Neutrophil (primary cell): ENCODE measurements around the gene TCF4.

Experiments
- H3K27ac ChIP-seq: fragments of 200-600 bp; sonication (generic); 2 replicates; pipeline ENCODE4 v1.5.1; 2016; ENCODE audit warnings: mild to moderate bottlenecking, moderate library complexity
- H3K27me3 ChIP-seq: fragments of 200-600 bp; sonication (generic); 2 replicates; pipeline ENCODE4 v1.6.0; 2016; ENCODE audit warnings: mild to moderate bottlenecking
- H3K36me3 ChIP-seq: fragments of 200-600 bp; sonication (generic); 2 replicates; pipeline ENCODE4 v1.5.1; 2017
- H3K4me1 ChIP-seq, 2 experiments: fragments of 200-600 bp in 1 of 2; sonication (generic) in 1 of 2; 1 replicate in 1 of 2; 2 replicates in 1 of 2; pipeline versions ENCODE4 v1.5.1 to v1.6.1; 2013 to 2016; ENCODE audit warnings: low read depth in 1 of 2, low read length in 1 of 2, mild to moderate bottlenecking in 1 of 2, moderate library complexity in 1 of 2; ENCODE audit not compliant: control insufficient read depth in 1 of 2, insufficient read depth in 1 of 2
- H3K4me3 ChIP-seq, 2 experiments: fragments of 200-600 bp in 1 of 2; sonication (generic) in 1 of 2; 1 replicate in 1 of 2; 2 replicates in 1 of 2; pipeline ENCODE4 v1.5.1; 2013 to 2016; ENCODE audit warnings: low read depth in 1 of 2, low read length in 1 of 2, mild to moderate bottlenecking in 1 of 2, moderate library complexity in 1 of 2
- H3K9me3 ChIP-seq: fragments of 200-600 bp; sonication (generic); 2 replicates; pipeline ENCODE4 v1.5.1; 2016
- TF ChIP-seq, protein P1 (sequence below): fragments of 200-600 bp; sonication (generic); IDR thresholded peaks from 2 replicates; pipeline ENCODE4 v1.5.1; 2016; ENCODE audit warnings: antibody characterized with exemption

Gene TCF4

DNA sequence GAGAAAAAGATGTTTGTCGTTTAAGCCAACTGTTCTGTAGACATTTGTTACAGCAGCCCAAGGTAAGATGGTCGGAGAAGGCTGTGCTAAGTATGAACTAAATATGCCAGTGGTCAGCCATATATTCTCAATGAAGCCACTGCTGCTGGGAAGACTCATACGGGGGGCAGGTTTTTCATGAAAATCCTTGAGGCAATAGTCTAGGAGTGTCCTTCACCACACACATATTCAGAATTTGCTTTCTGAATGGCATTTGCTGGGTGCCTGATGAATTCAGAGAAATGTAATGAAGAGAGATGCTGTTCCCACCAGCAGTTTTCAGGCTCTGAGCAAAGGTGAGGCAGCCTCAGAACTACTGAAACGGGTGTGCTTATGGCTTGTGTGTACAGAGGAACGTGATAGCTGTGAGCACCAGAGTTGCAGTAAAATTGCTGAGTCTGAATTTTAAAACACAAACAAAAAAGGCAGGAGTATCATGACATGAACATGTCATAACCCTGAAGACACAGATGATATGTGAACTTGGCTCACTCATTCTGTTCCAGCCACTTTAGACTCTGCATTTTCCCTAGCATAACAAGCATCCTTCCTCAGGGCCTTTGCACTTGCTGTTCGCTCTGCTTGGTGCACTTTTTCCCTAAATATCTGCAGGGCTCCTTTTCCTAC, 21.3 kb upstream of the TCF4 start:
- H3K9me3 ChIP-seq = no peaks in the 10 kb centered on the region
- H3K4me1 ChIP-seq = peaks cover 0 to under 1% of the 10 kb centered on the region in 2 experiments
- H3K36me3 ChIP-seq = no peaks in the 10 kb centered on the region
- H3K27ac ChIP-seq = no peak overlapping the region
- no peaks in the 10 kb centered on the region for H3K27me3 ChIP-seq
- TF ChIP-seq, protein P1, sequence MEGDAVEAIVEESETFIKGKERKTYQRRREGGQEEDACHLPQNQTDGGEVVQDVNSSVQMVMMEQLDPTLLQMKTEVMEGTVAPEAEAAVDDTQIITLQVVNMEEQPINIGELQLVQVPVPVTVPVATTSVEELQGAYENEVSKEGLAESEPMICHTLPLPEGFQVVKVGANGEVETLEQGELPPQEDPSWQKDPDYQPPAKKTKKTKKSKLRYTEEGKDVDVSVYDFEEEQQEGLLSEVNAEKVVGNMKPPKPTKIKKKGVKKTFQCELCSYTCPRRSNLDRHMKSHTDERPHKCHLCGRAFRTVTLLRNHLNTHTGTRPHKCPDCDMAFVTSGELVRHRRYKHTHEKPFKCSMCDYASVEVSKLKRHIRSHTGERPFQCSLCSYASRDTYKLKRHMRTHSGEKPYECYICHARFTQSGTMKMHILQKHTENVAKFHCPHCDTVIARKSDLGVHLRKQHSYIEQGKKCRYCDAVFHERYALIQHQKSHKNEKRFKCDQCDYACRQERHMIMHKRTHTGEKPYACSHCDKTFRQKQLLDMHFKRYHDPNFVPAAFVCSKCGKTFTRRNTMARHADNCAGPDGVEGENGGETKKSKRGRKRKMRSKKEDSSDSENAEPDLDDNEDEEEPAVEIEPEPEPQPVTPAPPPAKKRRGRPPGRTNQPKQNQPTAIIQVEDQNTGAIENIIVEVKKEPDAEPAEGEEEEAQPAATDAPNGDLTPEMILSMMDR = no peak
- H3K4me3 ChIP-seq = no peak overlapping the region

- Histone ChIP-seq H3K4me3 (no peak overlapping the region), H3K9me3 (no peaks in the 10 kb centered on the region), H3K36me3 (no peaks in the 10 kb centered on the region), H3K27ac (no peak overlapping the region), H3K4me1 (peaks cover 6 to 8% of the 10 kb centered on the region in 2 experiments), H3K27me3 (no peaks in the 10 kb centered on the region)
- TF ChIP-seq, protein P1 = no peak
Observed at GRCh38 chr18:55608497-55608896, 20.5 kb upstream of the TCF4 start.

GRCh38 chr18:55607773-55608172, 19.8 kb upstream of the TCF4 start:
- H3K27ac ChIP-seq = no peak overlapping the region
- H3K9me3 ChIP-seq = no peaks in the 10 kb centered on the region
- H3K27me3 ChIP-seq = no peaks in the 10 kb centered on the region
- no peak overlapping the region for H3K4me3 ChIP-seq
- peaks cover 6 to 10% of the 10 kb centered on the region in 2 experiments for H3K4me1 ChIP-seq
- no peaks in the 10 kb centered on the region for H3K36me3 ChIP-seq
- TF ChIP-seq, protein P1 = no peak

DNA sequence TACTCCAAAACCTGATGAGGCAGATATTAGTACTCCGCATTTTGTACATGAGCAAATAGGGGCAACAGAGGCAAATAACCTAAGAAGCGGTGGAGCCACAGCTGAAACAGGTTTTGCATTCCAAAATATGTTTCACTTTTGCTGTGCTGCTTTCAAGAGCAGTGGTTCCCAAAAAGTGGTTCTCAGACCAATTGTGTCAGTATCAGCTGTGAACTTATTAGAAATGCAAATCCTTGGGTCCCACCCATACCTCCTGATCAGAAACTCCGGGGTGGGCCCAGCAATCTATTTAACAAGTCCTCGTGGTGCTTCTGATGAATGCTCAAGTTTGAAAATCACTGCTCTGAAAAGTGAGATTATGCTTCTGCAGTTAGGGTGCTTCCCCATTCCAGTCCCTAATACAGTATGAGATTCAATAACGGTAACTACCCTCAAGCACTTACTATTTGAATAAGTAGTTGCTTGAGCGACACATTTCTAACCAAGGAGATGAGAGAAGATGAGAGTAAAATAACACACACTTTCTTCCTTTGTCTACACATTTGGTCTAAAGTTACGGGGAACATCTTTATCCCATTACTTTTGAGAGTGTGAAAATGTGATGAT, 17.8 kb upstream of the TCF4 start:
- H3K4me3 ChIP-seq = no peak overlapping the region
- TF ChIP-seq, protein P1 = no peak
- H3K9me3 ChIP-seq = no peaks in the 10 kb centered on the region
- no peak overlapping the region for H3K27ac ChIP-seq
- H3K36me3 ChIP-seq = no peaks in the 10 kb centered on the region
- peaks cover 6 to 10% of the 10 kb centered on the region in 2 experiments for H3K4me1 ChIP-seq
- H3K27me3 ChIP-seq = no peaks in the 10 kb centered on the region

- TF ChIP-seq, protein P1 = no peak
- Histone ChIP-seq H3K4me3 (no peak overlapping the region), H3K9me3 (no peaks in the 10 kb centered on the region), H3K27me3 (no peaks in the 10 kb centered on the region), H3K36me3 (no peaks in the 10 kb centered on the region), H3K27ac (no peak overlapping the region), H3K4me1 (peaks cover 6 to 10% of the 10 kb centered on the region in 2 experiments)
Observed at GRCh38 chr18:55603775-55604174, 15.8 kb upstream of the TCF4 start.
